Right atrium auricular region (tissue), 2 donors: ENCODE data around the gene GTF2B. TPM values are rescaled to one million over a fixed set of nuclear protein-coding genes. Genes with fewer than 3 reads are reported as not detected.
"Not testable (repeated sequence)": the region's sequence is repeated elsewhere in the genome, so short reads cannot be mapped to it uniquely, and the experiment has no call there.

Source experiments
- DNase-seq: peaks from one replicate; pipeline ENCODE4 v3.0.0-alpha.2; 2019; ENCODE audit warnings: low spot score
- H3K27ac ChIP-seq, 2 donors: fragments of 200-600 bp; sonication (generic); 1 replicate in 1 of 2; 2 replicates in 1 of 2; pipeline ENCODE4 v1.5.1; 2016 to 2019
- H3K27me3 ChIP-seq, 2 donors: fragments of 200-600 bp; sonication (generic); one replicate each; pipeline versions ENCODE4 v1.5.1 to v1.6.0; 2017 to 2019
- H3K36me3 ChIP-seq: fragments of 200-600 bp; sonication (generic); one replicate; pipeline ENCODE4 v1.5.1; 2016
- H3K4me1 ChIP-seq, 2 donors: fragments of 200-600 bp; sonication (generic); one replicate each; pipeline versions ENCODE4 v1.5.1 to v1.6.0; 2017 to 2019
- H3K4me3 ChIP-seq, 2 donors: fragments of 200-600 bp; sonication (generic); 1 replicate in 1 of 2; 2 replicates in 1 of 2; pipeline ENCODE4 v1.5.1; 2017 to 2019; ENCODE audit warnings: mild to moderate bottlenecking in 1 of 2, moderate library complexity in 1 of 2
- H3K9me3 ChIP-seq, 2 donors: fragments of 200-600 bp; sonication (generic); one replicate each; pipeline ENCODE4 v1.5.1; 2019
- total RNA-seq, 2 donors: library from RNA; depleted of rRNA; stranded (reverse); fragments of >200 nt; gene quantifications; one replicate each; pipeline ENCODE4 v1.1.0, GENCODE V29; 2016
- TF ChIP-seq, protein P1 (sequence below), 2 donors: fragments of 200-600 bp; sonication (generic); IDR thresholded peaks; one replicate each; pipeline ENCODE4 v1.5.1; 2019; ENCODE audit warnings: antibody characterized with exemption in 2 of 2

The GTF2B gene
- total RNA-seq, 2 donors from 2014 or later: 19.8 to 19.9 TPM

DNA sequence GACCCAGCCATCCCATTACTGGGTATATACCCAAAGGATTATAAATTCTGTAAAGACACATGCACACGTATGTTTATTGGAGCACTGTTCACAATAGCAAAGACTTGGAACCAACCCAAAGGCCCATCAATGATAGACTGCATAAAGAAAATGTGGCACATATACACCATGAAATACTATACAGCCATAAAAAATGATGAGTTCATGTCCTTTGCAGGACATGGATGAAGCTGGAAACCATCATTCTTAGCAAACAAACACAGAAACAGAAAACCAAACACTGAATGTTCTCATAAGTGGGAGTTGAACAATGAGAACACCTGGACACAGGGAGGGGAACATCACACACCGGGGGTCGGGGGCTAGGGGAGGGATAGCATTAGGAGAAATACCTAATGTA, 71.7 kb downstream of the GTF2B start:
- H3K27me3 ChIP-seq, H3K9me3 ChIP-seq, H3K27ac ChIP-seq, DNase-seq, H3K4me1 ChIP-seq, H3K4me3 ChIP-seq: not testable (repeated sequence)
- peaks cover 16% of the 10 kb centered on the region for H3K36me3 ChIP-seq
- TF ChIP-seq, protein P1, sequence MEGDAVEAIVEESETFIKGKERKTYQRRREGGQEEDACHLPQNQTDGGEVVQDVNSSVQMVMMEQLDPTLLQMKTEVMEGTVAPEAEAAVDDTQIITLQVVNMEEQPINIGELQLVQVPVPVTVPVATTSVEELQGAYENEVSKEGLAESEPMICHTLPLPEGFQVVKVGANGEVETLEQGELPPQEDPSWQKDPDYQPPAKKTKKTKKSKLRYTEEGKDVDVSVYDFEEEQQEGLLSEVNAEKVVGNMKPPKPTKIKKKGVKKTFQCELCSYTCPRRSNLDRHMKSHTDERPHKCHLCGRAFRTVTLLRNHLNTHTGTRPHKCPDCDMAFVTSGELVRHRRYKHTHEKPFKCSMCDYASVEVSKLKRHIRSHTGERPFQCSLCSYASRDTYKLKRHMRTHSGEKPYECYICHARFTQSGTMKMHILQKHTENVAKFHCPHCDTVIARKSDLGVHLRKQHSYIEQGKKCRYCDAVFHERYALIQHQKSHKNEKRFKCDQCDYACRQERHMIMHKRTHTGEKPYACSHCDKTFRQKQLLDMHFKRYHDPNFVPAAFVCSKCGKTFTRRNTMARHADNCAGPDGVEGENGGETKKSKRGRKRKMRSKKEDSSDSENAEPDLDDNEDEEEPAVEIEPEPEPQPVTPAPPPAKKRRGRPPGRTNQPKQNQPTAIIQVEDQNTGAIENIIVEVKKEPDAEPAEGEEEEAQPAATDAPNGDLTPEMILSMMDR (IDR thresholded peaks at IDR 0.05): peak in 1 of 2 donors; percentile 12

DNA sequence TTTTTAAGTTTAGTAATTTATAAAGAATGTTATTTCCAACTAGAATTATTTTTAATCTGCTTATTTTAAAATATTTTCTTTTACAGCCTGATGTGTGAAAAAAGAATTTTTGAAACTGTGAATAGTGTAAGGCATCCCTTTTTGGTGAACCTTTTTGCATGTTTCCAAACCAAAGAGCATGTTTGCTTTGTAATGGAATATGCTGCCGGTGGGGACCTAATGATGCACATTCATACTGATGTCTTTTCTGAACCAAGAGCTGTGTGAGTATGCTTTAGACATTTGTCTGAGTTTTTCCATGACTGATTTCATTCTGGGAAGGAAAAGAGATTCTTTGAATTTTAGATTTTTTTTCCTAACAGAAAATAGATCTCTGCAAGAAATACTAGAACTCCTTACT, 77.9 kb downstream of the GTF2B start:
- H3K4me1 ChIP-seq: no peaks in the 10 kb centered on the region
- TF ChIP-seq, protein P1 (IDR thresholded peaks at IDR 0.05): no peak
- no peaks in the 10 kb centered on the region for H3K27me3 ChIP-seq
- H3K9me3 ChIP-seq: no peaks in the 10 kb centered on the region
- DNase-seq: no peak
- H3K36me3 ChIP-seq: peaks cover 11% of the 10 kb centered on the region
- H3K4me3 ChIP-seq: no peak overlapping the region
- no peak overlapping the region for H3K27ac ChIP-seq

DNA sequence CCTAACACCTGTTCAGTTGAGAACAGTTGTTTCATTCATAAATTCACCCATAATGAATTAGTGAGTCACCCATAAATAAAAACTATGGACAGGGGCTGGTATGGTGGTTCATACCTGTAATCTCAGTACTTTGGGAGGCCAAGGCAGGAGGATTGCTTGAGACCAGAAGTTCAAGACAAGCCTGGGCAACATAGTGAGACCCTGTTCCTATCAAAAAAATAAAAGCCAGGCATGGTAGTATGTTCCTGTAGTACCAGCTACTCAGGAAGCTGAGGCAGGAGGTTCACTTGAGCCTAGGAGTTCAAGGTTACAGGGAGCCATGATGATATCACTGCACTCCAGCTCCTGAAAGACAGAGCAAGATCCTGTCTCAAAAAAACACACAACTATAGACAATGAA, 79.0 kb downstream of the GTF2B start:
- H3K27ac ChIP-seq: no peak overlapping the region
- TF ChIP-seq, protein P1 (IDR thresholded peaks at IDR 0.05): no peak
- peaks cover 22% of the 10 kb centered on the region for H3K36me3 ChIP-seq
- H3K9me3 ChIP-seq: no peaks in the 10 kb centered on the region
- no peaks in the 10 kb centered on the region for H3K4me1 ChIP-seq
- no peaks in the 10 kb centered on the region for H3K27me3 ChIP-seq
- no peak for DNase-seq
- H3K4me3 ChIP-seq: no peak overlapping the region

DNA sequence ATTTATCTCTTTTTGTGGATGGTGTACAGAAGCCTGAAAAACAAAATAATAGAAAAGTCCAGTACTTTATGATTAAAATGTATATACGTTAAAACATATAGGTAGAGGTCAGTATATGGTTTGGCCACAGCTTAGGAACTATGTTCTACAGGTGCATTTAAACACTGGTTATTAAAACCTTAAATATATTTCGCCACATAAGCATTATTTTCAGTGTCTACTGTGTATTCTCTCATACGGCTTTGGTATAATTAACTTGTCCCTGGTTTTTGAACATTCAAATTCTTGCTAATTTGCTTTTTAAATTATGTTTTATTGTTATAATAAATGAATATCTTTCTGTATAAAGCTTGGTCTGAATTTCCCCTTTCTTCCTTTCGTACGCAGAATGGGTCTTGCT, 87.9 kb downstream of the GTF2B start:
- Histone ChIP-seq H3K9me3 (no peaks in the 10 kb centered on the region), H3K27ac (no peak overlapping the region), H3K27me3 (no peaks in the 10 kb centered on the region), H3K36me3 (peaks cover 35% of the 10 kb centered on the region), H3K4me1 (no peaks in the 10 kb centered on the region), H3K4me3 (no peak overlapping the region)
- TF ChIP-seq, protein P1 (IDR thresholded peaks at IDR 0.05): no peak
- no peak for DNase-seq

DNA sequence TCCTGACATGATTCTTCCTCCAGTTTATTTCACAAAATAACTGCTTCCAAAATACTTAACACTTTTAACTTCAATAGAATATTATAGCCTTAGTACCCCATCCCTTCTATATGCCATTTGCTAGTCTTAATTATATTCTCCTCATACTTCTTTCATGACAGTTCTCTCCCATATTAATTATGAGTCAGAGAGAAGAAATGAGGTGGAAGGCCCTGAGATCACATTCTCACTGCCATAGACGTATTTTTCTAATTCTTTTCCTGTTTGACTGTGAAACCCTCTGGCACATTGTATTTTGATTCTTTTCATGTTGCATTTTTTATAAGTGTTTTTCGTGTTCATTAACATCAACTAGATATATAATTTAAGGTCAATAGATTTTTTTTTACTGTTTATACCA, 88.4 kb downstream of the GTF2B start:
- DNase-seq: no peak
- H3K27me3 ChIP-seq: no peaks in the 10 kb centered on the region
- H3K4me3 ChIP-seq: no peak overlapping the region
- no peak overlapping the region for H3K27ac ChIP-seq
- H3K9me3 ChIP-seq: no peaks in the 10 kb centered on the region
- H3K4me1 ChIP-seq: no peaks in the 10 kb centered on the region
- peaks cover 30% of the 10 kb centered on the region for H3K36me3 ChIP-seq
- TF ChIP-seq, protein P1 (IDR thresholded peaks at IDR 0.05): no peak

Other genes with a start within 250 kb of the GTF2B start
- gene PKN2, start 207.3 kb downstream of the GTF2B start, total RNA-seq: 10 to 100 TPM; 21.7 to 24.9 TPM
- 1 to 10 TPM; 7.7 to 9.4 TPM for gene KYAT3, start 101.1 kb upstream of the GTF2B start, total RNA-seq
- 10 to 100 TPM; 11.0 to 11.3 TPM for gene RBMXL1, start 101.1 kb upstream of the GTF2B start, total RNA-seq
- gene GBP3, start 131.3 kb upstream of the GTF2B start, total RNA-seq: 10 to 100 TPM in 1 of 2 donors, 1 to 10 TPM in 1; 5.8 to 10.4 TPM
- 1 to 10 TPM; 4.3 to 5.7 TPM for gene GBP1, start 173.6 kb upstream of the GTF2B start, total RNA-seq
- gene GBP2, start 234.5 kb upstream of the GTF2B start, total RNA-seq: 10 to 100 TPM; 12.3 to 22.1 TPM